GM12873 (cell line): ENCODE measurements around the gene GGACT.

Experiments used
- TF ChIP-seq, protein P1 (sequence below): IDR thresholded peaks from 2 replicates; pipeline ENCODE4 v1.5.1; 2012; ENCODE audit warnings: low read depth, mild to moderate bottlenecking, moderate library complexity, low read length, control low read depth; ENCODE audit not compliant: insufficient read depth; ENCODE audit errors: missing control alignments

GGACT gene

GRCh38 chr13:100493418-100493817, 95.2 kb downstream of the GGACT start:
- TF ChIP-seq, protein P1, sequence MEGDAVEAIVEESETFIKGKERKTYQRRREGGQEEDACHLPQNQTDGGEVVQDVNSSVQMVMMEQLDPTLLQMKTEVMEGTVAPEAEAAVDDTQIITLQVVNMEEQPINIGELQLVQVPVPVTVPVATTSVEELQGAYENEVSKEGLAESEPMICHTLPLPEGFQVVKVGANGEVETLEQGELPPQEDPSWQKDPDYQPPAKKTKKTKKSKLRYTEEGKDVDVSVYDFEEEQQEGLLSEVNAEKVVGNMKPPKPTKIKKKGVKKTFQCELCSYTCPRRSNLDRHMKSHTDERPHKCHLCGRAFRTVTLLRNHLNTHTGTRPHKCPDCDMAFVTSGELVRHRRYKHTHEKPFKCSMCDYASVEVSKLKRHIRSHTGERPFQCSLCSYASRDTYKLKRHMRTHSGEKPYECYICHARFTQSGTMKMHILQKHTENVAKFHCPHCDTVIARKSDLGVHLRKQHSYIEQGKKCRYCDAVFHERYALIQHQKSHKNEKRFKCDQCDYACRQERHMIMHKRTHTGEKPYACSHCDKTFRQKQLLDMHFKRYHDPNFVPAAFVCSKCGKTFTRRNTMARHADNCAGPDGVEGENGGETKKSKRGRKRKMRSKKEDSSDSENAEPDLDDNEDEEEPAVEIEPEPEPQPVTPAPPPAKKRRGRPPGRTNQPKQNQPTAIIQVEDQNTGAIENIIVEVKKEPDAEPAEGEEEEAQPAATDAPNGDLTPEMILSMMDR, result no peak

DNA sequence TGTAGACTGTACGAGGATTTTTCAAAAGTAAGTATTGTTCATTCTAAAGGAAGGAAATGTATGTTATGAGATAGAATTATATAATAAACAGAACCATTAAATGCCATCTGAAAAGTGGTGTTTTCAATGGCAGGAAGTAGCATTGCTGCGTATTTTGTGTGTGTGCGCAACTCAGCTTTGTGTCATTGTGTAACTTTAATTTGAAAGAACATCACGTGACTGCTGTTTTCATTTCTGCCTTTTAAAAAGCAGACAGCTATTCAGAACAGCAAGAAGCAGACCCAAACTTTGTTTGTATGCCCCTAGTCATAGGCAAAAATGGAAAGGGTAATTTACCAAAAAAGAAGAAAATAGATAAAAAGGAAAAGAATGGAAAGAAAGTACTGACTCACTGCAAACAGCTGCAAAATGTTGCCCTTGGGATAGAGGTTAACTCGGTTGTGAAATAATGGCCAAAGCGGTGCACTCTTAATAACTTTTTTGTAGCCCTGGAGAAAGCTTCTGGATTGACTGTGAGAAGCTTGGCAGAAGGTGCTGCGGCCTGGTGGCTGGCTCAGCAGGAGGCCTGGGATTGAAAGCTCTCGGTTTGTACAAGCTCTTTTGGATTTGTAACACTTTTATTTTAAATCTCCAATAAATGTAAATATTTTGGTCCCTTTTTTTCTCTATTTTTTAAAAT, 97.3 kb downstream of the GGACT start:
- TF ChIP-seq, protein P1, result no peak

DNA sequence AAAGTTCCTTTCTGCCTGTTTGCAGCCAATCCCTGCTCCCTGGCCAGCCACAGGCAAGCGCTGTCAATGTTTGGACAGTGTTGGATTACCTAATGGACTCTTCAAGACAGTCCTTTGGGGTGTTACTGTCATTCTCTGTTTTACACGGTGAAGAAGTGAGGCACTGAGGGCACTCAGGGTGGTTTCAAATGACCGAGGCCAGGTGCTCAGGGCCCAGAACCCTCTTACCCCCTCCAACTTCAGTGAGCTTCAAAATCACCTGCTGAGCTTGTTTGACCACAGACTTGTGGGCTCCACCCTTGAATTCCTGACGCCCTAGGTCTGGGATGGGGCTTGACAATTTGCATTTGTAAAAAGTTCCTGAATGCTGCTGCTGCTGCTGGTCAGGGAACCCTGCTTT, 97.9 kb downstream of the GGACT start:
- TF ChIP-seq, protein P1, result no peak

- TF ChIP-seq, protein P1, result no peak
These were observed 103.3 kb downstream of the GGACT start for GRCh38 chr13:100485265-100485664.

DNA sequence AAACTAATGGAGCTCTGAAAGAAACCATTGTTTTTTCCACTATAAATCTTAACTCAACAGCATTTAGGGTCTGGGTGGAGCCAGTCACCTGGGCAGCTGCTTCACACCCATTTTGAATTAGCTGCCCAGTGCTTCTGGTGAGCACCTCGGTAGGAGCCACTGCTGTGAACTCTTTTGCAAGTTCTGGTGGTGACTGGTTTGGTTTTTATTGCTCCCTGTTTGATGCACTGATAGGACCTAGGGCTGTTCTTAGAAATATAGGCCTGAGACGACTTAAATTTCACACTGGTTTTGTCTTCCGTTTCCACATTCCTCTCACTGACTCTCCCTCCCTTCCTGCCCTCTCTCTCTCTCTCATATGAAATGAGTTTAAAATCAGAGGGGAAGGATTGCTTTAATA, 103.9 kb downstream of the GGACT start:
- TF ChIP-seq, protein P1, result no peak

DNA sequence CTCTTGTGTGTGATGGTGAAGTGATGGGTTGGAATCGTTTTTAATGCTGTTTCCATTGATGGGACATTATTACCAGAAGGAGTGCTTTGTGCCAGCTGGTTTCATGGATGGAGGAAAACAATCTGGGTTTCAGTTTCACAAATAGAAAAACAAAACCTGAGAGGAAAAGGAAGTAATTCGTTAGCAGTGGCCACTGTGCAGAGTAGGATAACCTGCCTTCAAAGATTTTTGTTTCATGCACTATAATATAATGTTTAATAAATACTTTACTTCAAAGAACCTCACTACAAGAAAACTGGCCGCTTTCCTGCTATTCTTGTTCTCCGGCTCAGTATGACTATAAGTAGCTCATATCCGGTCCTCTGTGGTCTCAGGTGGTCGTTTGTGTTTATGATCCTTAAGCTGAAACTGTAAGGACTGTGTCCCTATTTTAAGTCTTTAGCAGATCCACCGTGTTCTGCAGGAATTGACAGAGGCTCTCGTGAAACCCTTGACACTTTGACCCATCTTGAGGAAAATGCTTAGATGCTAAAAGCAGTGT, 104.7 kb downstream of the GGACT start:
- TF ChIP-seq, protein P1, result no peak

DNA sequence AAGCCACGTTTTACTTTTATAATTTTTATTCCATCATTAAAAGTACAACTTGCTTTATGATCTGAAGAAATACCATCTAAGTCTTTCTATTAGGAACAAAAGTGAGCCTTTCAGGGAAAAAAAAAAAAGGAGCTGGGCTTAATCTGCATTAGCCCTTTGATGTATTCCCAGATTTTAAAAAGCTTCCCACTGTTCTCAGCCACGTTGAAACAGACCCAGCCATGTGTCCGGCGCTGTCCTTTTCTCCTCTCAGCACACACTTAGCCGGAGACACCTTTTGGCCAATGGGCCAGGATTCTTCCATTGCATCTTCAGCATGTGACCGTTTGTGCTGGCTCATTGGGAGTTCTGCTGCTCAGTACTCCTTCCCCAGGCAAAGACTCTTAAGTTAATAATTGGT, 105.5 kb downstream of the GGACT start:
- TF ChIP-seq, protein P1, result no peak
